Measurements from ENCODE around the gene ATXN7. TPM values are rescaled to one million over a fixed set of nuclear protein-coding genes. Genes with fewer than 3 reads are reported as not detected.

ATXN7 gene
- total and polyA plus RNA-seq, 2 of the 13 experiments (the other 11 are each of a cell fraction or from before 2014, with no cell fraction given): 13.8 to 20.0 TPM

DNA sequence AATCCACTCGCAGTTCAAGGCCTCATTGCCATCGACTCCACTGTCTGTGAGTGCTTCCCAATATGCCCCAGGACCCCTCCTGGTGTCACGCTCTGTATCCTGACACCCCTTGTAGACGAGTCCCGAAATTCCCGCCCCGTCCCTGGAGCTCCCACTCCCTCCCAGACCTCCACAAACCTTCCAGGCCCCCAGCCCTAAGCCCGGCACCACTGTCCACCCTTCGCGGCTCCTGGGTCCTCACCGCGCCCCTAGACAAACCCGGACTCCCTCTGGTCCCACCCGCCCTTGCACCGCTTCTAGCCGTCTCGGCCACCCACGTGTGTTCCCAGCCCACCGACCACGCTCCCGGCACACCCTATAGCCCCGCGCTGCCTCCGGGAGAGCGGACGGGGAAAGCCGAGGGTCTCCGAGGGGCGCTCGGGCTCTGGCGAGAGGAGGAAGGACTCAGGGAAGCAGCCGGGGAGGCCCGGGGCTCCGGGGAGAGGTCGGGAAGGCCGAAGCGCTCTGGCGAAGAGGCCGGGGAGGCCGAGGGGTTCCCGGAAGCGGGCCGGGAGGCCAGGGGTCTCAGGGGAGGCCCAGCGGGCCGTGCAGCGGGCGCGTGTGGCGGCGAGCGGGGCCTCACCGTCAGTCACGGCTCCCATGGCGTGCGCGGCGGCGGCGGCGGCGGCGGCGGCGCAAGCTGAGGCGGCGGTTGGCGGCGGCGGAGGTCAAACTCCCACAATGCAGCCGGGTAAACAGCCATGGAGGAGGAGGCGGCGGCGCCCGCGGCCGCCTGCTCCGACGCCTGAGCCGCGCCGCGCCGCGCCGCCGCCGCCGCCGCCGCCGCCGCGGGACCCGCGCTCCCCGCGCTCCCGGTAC is at the start of gene ATXN7, which contains the start of gene THOC7 (continued):
- TF ChIP-seq, protein P1, sequence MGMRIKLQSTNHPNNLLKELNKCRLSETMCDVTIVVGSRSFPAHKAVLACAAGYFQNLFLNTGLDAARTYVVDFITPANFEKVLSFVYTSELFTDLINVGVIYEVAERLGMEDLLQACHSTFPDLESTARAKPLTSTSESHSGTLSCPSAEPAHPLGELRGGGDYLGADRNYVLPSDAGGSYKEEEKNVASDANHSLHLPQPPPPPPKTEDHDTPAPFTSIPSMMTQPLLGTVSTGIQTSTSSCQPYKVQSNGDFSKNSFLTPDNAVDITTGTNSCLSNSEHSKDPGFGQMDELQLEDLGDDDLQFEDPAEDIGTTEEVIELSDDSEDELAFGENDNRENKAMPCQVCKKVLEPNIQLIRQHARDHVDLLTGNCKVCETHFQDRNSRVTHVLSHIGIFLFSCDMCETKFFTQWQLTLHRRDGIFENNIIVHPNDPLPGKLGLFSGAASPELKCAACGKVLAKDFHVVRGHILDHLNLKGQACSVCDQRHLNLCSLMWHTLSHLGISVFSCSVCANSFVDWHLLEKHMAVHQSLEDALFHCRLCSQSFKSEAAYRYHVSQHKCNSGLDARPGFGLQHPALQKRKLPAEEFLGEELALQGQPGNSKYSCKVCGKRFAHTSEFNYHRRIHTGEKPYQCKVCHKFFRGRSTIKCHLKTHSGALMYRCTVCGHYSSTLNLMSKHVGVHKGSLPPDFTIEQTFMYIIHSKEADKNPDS (CRISPR knock-in tag; IDR thresholded peaks at IDR 0.05): no peak
- TF ChIP-seq ZNF205 (CRISPR knock-in tag; IDR thresholded peaks at IDR 0.05) (no peak), TP53 (CRISPR knock-in tag; conservative IDR thresholded peaks at IDR 0.05) (no peak), MBD4 (IDR thresholded peaks at IDR 0.05; ENCODE audit: borderline replicate concordance, low read length) (no peak), GFI1 (CRISPR knock-in tag; IDR thresholded peaks at IDR 0.05; ENCODE audit: borderline replicate concordance) (peak; percentile 37; the same call in 1 of the 2 replicates), ETV6 (CRISPR knock-in tag; conservative IDR thresholded peaks at IDR 0.05) (no peak), ZNF841 (CRISPR knock-in tag; IDR thresholded peaks at IDR 0.05; ENCODE audit: borderline replicate concordance) (no peak), ZNF7 (CRISPR knock-in tag; IDR thresholded peaks at IDR 0.05) (no peak), ZBTB21 (CRISPR knock-in tag; IDR thresholded peaks at IDR 0.05) (no peak), ZNF3 (CRISPR knock-in tag; IDR thresholded peaks at IDR 0.05) (no peak), ZFP36 (IDR thresholded peaks at IDR 0.05; ENCODE audit: borderline replicate concordance, low read depth, low read length, partially characterized antibody) (no peak), SMARCE1 (IDR thresholded peaks at IDR 0.05; ENCODE audit: borderline replicate concordance) (no peak), SAP130 (CRISPR knock-in tag; IDR thresholded peaks at IDR 0.05; ENCODE audit: low read depth) (peak; percentile 72), ZNF777 (CRISPR knock-in tag; IDR thresholded peaks at IDR 0.05) (peak; percentile 82), HHEX (CRISPR knock-in tag; IDR thresholded peaks at IDR 0.05) (no peak), ZNF607 (CRISPR knock-in tag; IDR thresholded peaks at IDR 0.05; ENCODE audit: borderline replicate concordance) (no peak), ERF (CRISPR knock-in tag; IDR thresholded peaks at IDR 0.05) (no peak), CBX5 (CRISPR knock-in tag; IDR thresholded peaks at IDR 0.05; ENCODE audit: borderline replicate concordance) (no peak), ZNF530 (CRISPR knock-in tag; IDR thresholded peaks at IDR 0.05; ENCODE audit: low read depth) (no peak), ZNF678 (CRISPR knock-in tag; IDR thresholded peaks at IDR 0.05) (0 out of 2 replicates have a peak, but pooled peaks have one; percentile 80), ZNF468 (CRISPR knock-in tag; IDR thresholded peaks at IDR 0.05) (no peak)
- TF ChIP-seq, protein P2, sequence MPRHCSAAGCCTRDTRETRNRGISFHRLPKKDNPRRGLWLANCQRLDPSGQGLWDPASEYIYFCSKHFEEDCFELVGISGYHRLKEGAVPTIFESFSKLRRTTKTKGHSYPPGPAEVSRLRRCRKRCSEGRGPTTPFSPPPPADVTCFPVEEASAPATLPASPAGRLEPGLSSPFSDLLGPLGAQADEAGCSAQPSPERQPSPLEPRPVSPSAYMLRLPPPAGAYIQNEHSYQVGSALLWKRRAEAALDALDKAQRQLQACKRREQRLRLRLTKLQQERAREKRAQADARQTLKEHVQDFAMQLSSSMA (CRISPR knock-in tag; IDR thresholded peaks at IDR 0.05): no peak
- TF ChIP-seq, protein P3, sequence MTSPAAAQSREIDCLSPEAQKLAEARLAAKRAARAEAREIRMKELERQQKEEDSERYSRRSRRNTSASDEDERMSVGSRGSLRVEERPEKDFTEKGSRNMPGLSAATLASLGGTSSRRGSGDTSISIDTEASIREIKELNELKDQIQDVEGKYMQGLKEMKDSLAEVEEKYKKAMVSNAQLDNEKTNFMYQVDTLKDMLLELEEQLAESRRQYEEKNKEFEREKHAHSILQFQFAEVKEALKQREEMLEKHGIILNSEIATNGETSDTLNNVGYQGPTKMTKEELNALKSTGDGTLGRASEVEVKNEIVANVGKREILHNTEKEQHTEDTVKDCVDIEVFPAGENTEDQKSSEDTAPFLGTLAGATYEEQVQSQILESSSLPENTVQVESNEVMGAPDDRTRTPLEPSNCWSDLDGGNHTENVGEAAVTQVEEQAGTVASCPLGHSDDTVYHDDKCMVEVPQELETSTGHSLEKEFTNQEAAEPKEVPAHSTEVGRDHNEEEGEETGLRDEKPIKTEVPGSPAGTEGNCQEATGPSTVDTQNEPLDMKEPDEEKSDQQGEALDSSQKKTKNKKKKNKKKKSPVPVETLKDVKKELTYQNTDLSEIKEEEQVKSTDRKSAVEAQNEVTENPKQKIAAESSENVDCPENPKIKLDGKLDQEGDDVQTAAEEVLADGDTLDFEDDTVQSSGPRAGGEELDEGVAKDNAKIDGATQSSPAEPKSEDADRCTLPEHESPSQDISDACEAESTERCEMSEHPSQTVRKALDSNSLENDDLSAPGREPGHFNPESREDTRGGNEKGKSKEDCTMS (CRISPR knock-in tag; conservative IDR thresholded peaks at IDR 0.05): 0 out of 2 replicates have a peak, but pooled peaks have one; percentile 43
- TF ChIP-seq, protein P4, sequence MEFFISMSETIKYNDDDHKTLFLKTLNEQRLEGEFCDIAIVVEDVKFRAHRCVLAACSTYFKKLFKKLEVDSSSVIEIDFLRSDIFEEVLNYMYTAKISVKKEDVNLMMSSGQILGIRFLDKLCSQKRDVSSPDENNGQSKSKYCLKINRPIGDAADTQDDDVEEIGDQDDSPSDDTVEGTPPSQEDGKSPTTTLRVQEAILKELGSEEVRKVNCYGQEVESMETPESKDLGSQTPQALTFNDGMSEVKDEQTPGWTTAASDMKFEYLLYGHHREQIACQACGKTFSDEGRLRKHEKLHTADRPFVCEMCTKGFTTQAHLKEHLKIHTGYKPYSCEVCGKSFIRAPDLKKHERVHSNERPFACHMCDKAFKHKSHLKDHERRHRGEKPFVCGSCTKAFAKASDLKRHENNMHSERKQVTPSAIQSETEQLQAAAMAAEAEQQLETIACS (CRISPR knock-in tag; IDR thresholded peaks at IDR 0.05): no peak
- TF ChIP-seq, protein P5, sequence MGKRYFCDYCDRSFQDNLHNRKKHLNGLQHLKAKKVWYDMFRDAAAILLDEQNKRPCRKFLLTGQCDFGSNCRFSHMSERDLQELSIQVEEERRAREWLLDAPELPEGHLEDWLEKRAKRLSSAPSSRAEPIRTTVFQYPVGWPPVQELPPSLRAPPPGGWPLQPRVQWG (CRISPR knock-in tag; IDR thresholded peaks at IDR 0.05; ENCODE audit: borderline replicate concordance, low read depth): no peak

All from HepG2 (cell line).